Kidney (tissue), 14 donors: ENCODE results near the gene SCARB1. TPM values are rescaled to one million over a fixed set of nuclear protein-coding genes. Genes with fewer than 3 reads are reported as not detected.

Source experiments
- DNase-seq, 5 donors: peaks; one replicate each; pipeline ENCODE4 v3.0.0-alpha.2; 2013 to 2020
- FAIRE-seq: peaks from 2 replicates; lab custom pipeline; 2012; peaks lifted over from hg19 to GRCh38; lab: Jason Lieb, UNC
- H3K27ac ChIP-seq, 2 donors: one replicate each; pipeline ENCODE4 v1.7.0; 2013; ENCODE audit warnings: low read depth in 2 of 2, low read length in 2 of 2, inconsistent platforms in 1 of 2
- H3K27me3 ChIP-seq: one replicate; pipeline ENCODE4 v1.7.1; 2013; ENCODE audit warnings: low read length, inconsistent platforms; ENCODE audit not compliant: control insufficient read depth, insufficient read depth
- H3K36me3 ChIP-seq, 3 donors: one replicate each; pipeline versions ENCODE4 v1.7.0 to v1.7.1; 2013; ENCODE audit warnings: low read length in 3 of 3, control low read depth in 1 of 3, inconsistent platforms in 1 of 3; ENCODE audit not compliant: insufficient read depth in 3 of 3, control insufficient read depth in 2 of 3
- H3K4me1 ChIP-seq, 3 donors: one replicate each; pipeline versions ENCODE4 v1.7.0 to v1.7.1; 2013; ENCODE audit warnings: low read length in 3 of 3, inconsistent platforms in 1 of 3, low read depth in 1 of 3; ENCODE audit not compliant: control insufficient read depth in 2 of 3, insufficient read depth in 2 of 3
- H3K4me3 ChIP-seq, 3 donors: one replicate each; pipeline versions ENCODE4 v1.7.0 to v1.8.1; 2013; ENCODE audit warnings: low read length in 3 of 3, control low read depth in 1 of 3, inconsistent platforms in 1 of 3
- H3K9ac ChIP-seq, 3 donors: one replicate each; pipeline versions ENCODE4 v1.7.0 to v1.7.1; 2013; ENCODE audit warnings: low read length in 3 of 3, control low read depth in 1 of 3, inconsistent platforms in 1 of 3
- H3K9me3 ChIP-seq, 3 donors: one replicate each; pipeline versions ENCODE4 v1.7.0 to v1.7.1; 2013; ENCODE audit warnings: low read length in 3 of 3, control low read depth in 1 of 3, inconsistent platforms in 1 of 3; ENCODE audit not compliant: control insufficient read depth in 2 of 3, insufficient read depth in 1 of 3
- intact Hi-C: fragments of 100-400 bp; cut with DNase I; formaldehyde crosslinking; loops from one replicate; pipeline ENCODE4 v1.11.1; 2022
- polyA plus RNA-seq: library from polyadenylated mRNA; stranded (reverse); fragments of 350-450 nt; fragmentation: Illumina TruSeq; extraction: RNeasy Lipid Tissue Mini Kit (QIAGEN cat#74804); gene quantifications from one replicate; pipeline ENCODE4 v1.2.3, GENCODE V29; 2014; ENCODE audit warnings: low read depth, low replicate concordance; ENCODE audit not compliant: insufficient read depth
- total RNA-seq: library from RNA; stranded (reverse); fragmentation: NEBNext Ultra II Directional; extraction: Animal tissue kit (Norgen Biotek cat#: 25700); gene quantifications from one replicate; pipeline ENCODE4 v1.2.1, GENCODE V29; 2021
- TF ChIP-seq, protein P1 (sequence below): IDR thresholded peaks from 3 replicates; pipeline ENCODE4 v1.5.1; 2012; ENCODE audit warnings: mild to moderate bottlenecking, moderate library complexity, borderline replicate concordance; ENCODE audit not compliant: insufficient read depth; ENCODE audit errors: extremely low read depth
- donor health status: control.
- donor health status: control.
- donor health status: control.
- donor health status: control.
- donor health status: control.
- donor health status: DM: yes; HTN: yes; CAD: no.
- donor health status: Normal renal cell carcinoma (clear cell type).

The SCARB1 gene
- total and polyA plus RNA-seq, 2 donors from 2014 or later: 12.3 to 13.2 TPM

DNA sequence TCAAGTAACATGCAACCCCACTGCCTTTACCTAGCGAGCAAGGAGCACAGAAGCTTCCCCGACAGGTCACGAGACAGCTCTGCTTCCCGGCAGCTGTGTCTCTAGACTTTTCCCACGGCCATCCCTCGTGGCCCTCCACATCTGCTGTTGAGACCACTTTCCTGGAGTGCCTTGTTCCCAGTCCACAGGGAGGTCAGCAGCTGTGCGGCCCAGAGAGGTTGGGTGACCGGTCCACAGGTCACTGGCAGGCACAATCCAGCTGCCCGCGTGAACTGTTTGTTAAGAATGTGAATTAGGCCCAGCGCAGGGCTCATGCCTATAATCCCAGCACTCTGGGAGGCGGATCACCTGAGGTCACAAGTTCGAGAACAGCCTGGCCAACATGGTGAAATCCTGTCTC is 71.5 kb downstream of the SCARB1 start:
- FAIRE-seq: no peak
- TF ChIP-seq, protein P1, sequence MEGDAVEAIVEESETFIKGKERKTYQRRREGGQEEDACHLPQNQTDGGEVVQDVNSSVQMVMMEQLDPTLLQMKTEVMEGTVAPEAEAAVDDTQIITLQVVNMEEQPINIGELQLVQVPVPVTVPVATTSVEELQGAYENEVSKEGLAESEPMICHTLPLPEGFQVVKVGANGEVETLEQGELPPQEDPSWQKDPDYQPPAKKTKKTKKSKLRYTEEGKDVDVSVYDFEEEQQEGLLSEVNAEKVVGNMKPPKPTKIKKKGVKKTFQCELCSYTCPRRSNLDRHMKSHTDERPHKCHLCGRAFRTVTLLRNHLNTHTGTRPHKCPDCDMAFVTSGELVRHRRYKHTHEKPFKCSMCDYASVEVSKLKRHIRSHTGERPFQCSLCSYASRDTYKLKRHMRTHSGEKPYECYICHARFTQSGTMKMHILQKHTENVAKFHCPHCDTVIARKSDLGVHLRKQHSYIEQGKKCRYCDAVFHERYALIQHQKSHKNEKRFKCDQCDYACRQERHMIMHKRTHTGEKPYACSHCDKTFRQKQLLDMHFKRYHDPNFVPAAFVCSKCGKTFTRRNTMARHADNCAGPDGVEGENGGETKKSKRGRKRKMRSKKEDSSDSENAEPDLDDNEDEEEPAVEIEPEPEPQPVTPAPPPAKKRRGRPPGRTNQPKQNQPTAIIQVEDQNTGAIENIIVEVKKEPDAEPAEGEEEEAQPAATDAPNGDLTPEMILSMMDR: no peak
- no peaks in the 10 kb centered on the region for H3K36me3 ChIP-seq
- H3K9ac ChIP-seq: no peak overlapping the region
- no peaks in the 10 kb centered on the region for H3K27me3 ChIP-seq
- intact Hi-C loops: no loop called here
- H3K27ac ChIP-seq: no peak overlapping the region
- H3K4me3 ChIP-seq: no peak overlapping the region
- no peaks in the 10 kb centered on the region for H3K9me3 ChIP-seq
- DNase-seq: no peak
- no peaks in the 10 kb centered on the region for H3K4me1 ChIP-seq

DNA sequence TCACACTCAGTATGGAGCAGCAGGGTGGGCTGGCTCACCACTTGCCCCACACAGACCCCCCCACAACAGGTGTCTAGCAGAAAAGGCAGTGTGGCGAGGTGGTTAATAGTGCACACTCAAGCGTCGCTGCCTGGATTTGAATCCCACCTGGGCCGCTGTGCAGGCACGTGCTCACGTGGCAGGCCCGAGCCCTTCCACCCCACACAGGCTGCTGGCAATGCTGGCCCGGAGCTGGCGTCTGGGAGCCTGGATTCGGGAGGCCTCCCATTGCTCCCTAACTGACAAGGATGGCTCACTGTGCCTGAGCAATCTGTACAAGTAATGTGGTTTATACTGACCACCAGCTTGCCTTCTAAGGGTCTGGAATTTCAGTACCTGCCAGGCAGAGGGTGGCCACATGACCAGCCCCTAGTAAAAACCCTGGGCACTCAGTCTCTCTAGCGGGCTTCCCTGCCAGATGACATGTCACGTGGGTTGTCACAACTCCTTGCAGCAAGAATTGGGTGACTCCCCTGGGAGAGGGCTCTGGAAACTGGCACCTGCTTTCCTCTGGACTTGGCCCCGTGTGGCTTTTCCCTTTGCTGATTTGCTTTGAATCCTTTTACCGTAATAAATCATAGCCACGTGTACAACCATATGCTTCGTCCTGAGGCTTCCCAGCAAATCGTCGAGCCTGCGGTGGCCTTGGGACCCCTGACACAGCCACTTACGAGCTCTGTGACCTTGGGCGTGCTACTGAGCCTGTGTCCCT is 72.8 kb downstream of the SCARB1 start:
- DNase-seq (no peak), FAIRE-seq (no peak)
- no peak overlapping the region for H3K27ac ChIP-seq
- no peak overlapping the region for H3K4me3 ChIP-seq
- intact Hi-C loops: no loop called here
- no peaks in the 10 kb centered on the region for H3K36me3 ChIP-seq
- no peaks in the 10 kb centered on the region for H3K9me3 ChIP-seq
- no peak overlapping the region for H3K9ac ChIP-seq
- no peaks in the 10 kb centered on the region for H3K4me1 ChIP-seq
- TF ChIP-seq, protein P1: no peak
- H3K27me3 ChIP-seq: no peaks in the 10 kb centered on the region

DNA sequence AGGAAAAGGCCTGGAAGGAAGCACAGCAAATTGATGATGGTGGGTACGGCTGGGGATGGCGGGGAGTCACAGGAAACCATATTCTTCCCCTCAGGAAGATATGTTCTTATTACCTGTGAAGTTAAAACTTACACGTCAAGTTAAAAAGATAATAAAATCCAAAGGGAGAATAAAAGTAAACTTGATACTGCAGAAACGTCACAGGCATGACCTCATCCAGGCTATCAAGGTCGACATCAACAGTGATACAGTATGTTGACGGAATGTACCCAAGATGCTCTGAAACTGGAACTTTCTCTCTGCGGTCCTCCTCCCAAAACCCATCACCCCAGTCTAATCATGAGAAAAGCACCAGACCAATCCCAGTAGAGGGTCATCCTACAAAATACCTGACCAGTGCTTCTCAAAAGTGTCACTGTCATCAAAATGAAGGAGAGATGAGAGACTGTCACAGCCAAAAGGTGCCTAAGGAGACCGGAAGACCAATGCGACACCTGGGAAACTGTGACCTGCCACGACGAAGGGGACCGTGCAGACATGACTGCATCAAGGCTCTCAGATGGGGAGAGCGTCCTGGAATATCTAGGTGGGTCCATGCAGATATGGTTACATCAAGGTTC is 74.6 kb downstream of the SCARB1 start:
- TF ChIP-seq, protein P1: no peak
- FAIRE-seq (no peak), DNase-seq (no peak)
- Histone ChIP-seq H3K9me3 (no peaks in the 10 kb centered on the region), H3K36me3 (no peaks in the 10 kb centered on the region), H3K27me3 (no peaks in the 10 kb centered on the region), H3K4me3 (no peak overlapping the region), H3K9ac (no peak overlapping the region), H3K4me1 (no peaks in the 10 kb centered on the region), H3K27ac (no peak overlapping the region)
- intact Hi-C loops: no loop called here
